Neural cell (in vitro differentiated cells): ENCODE data around the gene PANK1.

Experiments used
- EP300 ChIP-seq: fragments of 450-650 bp; conservative IDR thresholded peaks from 2 replicates; pipeline ENCODE4 v1.6.1; 2014; ENCODE audit warnings: antibody characterized with exemption, mild to moderate bottlenecking, moderate library complexity; ENCODE audit not compliant: poor library complexity, severe bottlenecking
- EZH2 ChIP-seq: fragments of 200-600, 300-800 bp; shearing (Covaris generic), sonication (generic); IDR thresholded peaks from 2 replicates; pipeline ENCODE4 v1.6.1; 2014; ENCODE audit warnings: antibody characterized with exemption, low read length, borderline replicate concordance, mild to moderate bottlenecking; ENCODE audit not compliant: insufficient read depth, poor library complexity, severe bottlenecking
- MXI1 ChIP-seq: fragments of 450-650 bp; conservative IDR thresholded peaks from 2 replicates; pipeline ENCODE4 v1.6.1; 2014; ENCODE audit warnings: antibody characterized with exemption, mild to moderate bottlenecking; ENCODE audit not compliant: poor library complexity, severe bottlenecking
- POLR2AphosphoS5 ChIP-seq: IDR thresholded peaks from 2 replicates; pipeline ENCODE4 v1.6.1; 2012
- RAD21 ChIP-seq: fragments of 450-650 bp; conservative IDR thresholded peaks from 2 replicates; pipeline ENCODE4 v1.6.1; 2014; ENCODE audit warnings: antibody characterized with exemption, mild to moderate bottlenecking, moderate library complexity
- SMC3 ChIP-seq: fragments of 450-650 bp; conservative IDR thresholded peaks from 2 replicates; pipeline ENCODE4 v1.6.1; 2014; ENCODE audit warnings: antibody characterized with exemption, mild to moderate bottlenecking, moderate library complexity; ENCODE audit not compliant: poor library complexity
- TAF1 ChIP-seq: IDR thresholded peaks from 2 replicates; pipeline ENCODE4 v1.6.1; 2012; ENCODE audit warnings: low read depth
- TF ChIP-seq, protein P1 (sequence below): fragments of 450-650 bp; IDR thresholded peaks from 2 replicates; pipeline ENCODE4 v1.5.1; 2014; ENCODE audit warnings: antibody characterized with exemption, mild to moderate bottlenecking, moderate library complexity; ENCODE audit not compliant: poor library complexity, severe bottlenecking
- TF ChIP-seq, protein P2 (sequence below): IDR thresholded peaks from 2 replicates; pipeline ENCODE4 v1.6.1; 2012; ENCODE audit warnings: borderline replicate concordance

DNA sequence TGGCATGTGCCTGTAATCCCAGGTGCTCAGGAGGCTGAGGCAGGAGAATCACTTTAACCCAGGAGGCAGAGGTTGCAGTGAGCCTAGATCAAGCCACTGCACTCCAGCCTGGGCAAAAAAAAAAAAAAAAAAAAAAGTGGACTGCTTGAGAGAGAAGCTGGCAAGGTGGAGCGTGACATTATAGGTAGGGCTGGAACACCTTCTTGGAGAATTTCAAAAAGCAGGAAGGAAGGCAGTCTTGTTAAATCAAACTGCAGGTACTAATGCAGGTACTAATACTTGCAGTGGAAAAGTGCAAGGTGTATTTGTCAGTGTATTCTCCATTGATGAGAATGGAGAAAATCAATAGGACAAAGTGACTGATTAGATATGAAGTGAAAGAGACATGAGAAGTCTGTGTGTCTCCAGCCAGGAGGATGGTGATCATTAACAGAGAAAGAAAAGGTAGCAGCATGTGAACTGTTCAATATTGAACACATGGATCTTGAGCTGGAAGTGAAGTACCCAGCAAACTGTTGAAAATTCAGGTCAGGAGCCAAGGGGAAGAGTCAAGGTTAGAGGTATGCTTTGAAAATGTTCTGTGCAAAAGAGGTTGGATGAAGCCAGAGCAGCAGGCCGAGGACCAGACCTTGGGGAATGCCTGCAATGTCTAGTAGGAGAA, 97.1 kb downstream of the PANK1 start:
- TF ChIP-seq, protein P1, sequence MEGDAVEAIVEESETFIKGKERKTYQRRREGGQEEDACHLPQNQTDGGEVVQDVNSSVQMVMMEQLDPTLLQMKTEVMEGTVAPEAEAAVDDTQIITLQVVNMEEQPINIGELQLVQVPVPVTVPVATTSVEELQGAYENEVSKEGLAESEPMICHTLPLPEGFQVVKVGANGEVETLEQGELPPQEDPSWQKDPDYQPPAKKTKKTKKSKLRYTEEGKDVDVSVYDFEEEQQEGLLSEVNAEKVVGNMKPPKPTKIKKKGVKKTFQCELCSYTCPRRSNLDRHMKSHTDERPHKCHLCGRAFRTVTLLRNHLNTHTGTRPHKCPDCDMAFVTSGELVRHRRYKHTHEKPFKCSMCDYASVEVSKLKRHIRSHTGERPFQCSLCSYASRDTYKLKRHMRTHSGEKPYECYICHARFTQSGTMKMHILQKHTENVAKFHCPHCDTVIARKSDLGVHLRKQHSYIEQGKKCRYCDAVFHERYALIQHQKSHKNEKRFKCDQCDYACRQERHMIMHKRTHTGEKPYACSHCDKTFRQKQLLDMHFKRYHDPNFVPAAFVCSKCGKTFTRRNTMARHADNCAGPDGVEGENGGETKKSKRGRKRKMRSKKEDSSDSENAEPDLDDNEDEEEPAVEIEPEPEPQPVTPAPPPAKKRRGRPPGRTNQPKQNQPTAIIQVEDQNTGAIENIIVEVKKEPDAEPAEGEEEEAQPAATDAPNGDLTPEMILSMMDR, result no peak
- TF ChIP-seq TAF1 (no peak), SMC3 (no peak), EZH2 (no peak), MXI1 (no peak), EP300 (no peak), RAD21 (no peak), POLR2AphosphoS5 (no peak)
- TF ChIP-seq, protein P2, sequence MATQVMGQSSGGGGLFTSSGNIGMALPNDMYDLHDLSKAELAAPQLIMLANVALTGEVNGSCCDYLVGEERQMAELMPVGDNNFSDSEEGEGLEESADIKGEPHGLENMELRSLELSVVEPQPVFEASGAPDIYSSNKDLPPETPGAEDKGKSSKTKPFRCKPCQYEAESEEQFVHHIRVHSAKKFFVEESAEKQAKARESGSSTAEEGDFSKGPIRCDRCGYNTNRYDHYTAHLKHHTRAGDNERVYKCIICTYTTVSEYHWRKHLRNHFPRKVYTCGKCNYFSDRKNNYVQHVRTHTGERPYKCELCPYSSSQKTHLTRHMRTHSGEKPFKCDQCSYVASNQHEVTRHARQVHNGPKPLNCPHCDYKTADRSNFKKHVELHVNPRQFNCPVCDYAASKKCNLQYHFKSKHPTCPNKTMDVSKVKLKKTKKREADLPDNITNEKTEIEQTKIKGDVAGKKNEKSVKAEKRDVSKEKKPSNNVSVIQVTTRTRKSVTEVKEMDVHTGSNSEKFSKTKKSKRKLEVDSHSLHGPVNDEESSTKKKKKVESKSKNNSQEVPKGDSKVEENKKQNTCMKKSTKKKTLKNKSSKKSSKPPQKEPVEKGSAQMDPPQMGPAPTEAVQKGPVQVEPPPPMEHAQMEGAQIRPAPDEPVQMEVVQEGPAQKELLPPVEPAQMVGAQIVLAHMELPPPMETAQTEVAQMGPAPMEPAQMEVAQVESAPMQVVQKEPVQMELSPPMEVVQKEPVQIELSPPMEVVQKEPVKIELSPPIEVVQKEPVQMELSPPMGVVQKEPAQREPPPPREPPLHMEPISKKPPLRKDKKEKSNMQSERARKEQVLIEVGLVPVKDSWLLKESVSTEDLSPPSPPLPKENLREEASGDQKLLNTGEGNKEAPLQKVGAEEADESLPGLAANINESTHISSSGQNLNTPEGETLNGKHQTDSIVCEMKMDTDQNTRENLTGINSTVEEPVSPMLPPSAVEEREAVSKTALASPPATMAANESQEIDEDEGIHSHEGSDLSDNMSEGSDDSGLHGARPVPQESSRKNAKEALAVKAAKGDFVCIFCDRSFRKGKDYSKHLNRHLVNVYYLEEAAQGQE, result no peak
